ENCODE measurements around the gene ZGPAT. TPM values are rescaled to one million over a fixed set of nuclear protein-coding genes. Genes with fewer than 3 reads are reported as not detected.

ZGPAT gene
- total RNA-seq, 4 donors from 2014 or later, result 29.1 to 346 (median 76.5) TPM

- Histone ChIP-seq H3K4me3 (no peak overlapping the region), H3K27me3 (no peaks in the 10 kb centered on the region), H3K4me1 (no peaks in the 10 kb centered on the region), H3K9me3 (no peaks in the 10 kb centered on the region), H3K27ac (no peak overlapping the region), H3K36me3 (no peaks in the 10 kb centered on the region)
- 90% methylated on average over 49 of the region's 50 CpGs; no CpG with 5 or more reads in 1 of the 2 donors for WGBS, 2 donors (ENCODE audit: low coverage in 1 of 2)
- in situ Hi-C loops (cut with MboI; ENCODE audit: low pct_ligation_motif_present in 1 of 4, low pct_unique_long_range_greater_than_20kb in 1 of 4, low sequenced_read_pairs in 3 of 4) (no loop called here), intact Hi-C loops (cut with DNase I; ENCODE audit: low total_unique reads) (no loop called here)
- DNase-seq, result no peak
- TF ChIP-seq POLR2AphosphoS5 (IDR thresholded peaks at IDR 0.05) (no peak), POLR2A (IDR thresholded peaks at IDR 0.05) (no peak), CTCF (IDR thresholded peaks at IDR 0.05) (no peak), EP300 (IDR thresholded peaks at IDR 0.05; ENCODE audit: low read depth) (no peak)
Measured at GRCh38 chr20:63752411-63753101, 44.7 kb downstream of the ZGPAT start.

GRCh38 chr20:63753381-63753780, 45.5 kb downstream of the ZGPAT start:
- Histone ChIP-seq H3K4me3 (no peak overlapping the region), H3K27me3 (no peaks in the 10 kb centered on the region), H3K9me3 (no peaks in the 10 kb centered on the region), H3K27ac (no peak overlapping the region), H3K36me3 (no peaks in the 10 kb centered on the region), H3K4me1 (no peaks in the 10 kb centered on the region)
- DNase-seq, result no peak
- in situ Hi-C loops (cut with MboI; ENCODE audit: low pct_ligation_motif_present in 1 of 4, low pct_unique_long_range_greater_than_20kb in 1 of 4, low sequenced_read_pairs in 3 of 4), result no loop called here
- intact Hi-C loops (cut with DNase I; ENCODE audit: low total_unique reads), result no loop called here
- 86 to 100% methylated on average over 2 to 13 of the region's 13 CpGs for WGBS, 2 donors (ENCODE audit: low coverage in 1 of 2)
- no peak for TF ChIP-seq EP300 (IDR thresholded peaks at IDR 0.05; ENCODE audit: low read depth)
- no peak for TF ChIP-seq POLR2A (IDR thresholded peaks at IDR 0.05)
- no peak for TF ChIP-seq CTCF (IDR thresholded peaks at IDR 0.05)
- no peak for TF ChIP-seq POLR2AphosphoS5 (IDR thresholded peaks at IDR 0.05)

- 81 to 83% methylated on average over 6 to 16 of the region's 16 CpGs for WGBS, 2 donors (ENCODE audit: low coverage in 1 of 2)
- intact Hi-C loops (cut with DNase I; ENCODE audit: low total_unique reads) (no loop called here), in situ Hi-C loops (cut with MboI; ENCODE audit: low pct_ligation_motif_present in 1 of 4, low pct_unique_long_range_greater_than_20kb in 1 of 4, low sequenced_read_pairs in 3 of 4) (no loop called here)
- DNase-seq, result no peak
- H3K36me3 ChIP-seq, result no peaks in the 10 kb centered on the region
- no peaks in the 10 kb centered on the region for H3K27me3 ChIP-seq
- no peaks in the 10 kb centered on the region for H3K9me3 ChIP-seq
- no peak overlapping the region for H3K4me3 ChIP-seq
- H3K27ac ChIP-seq, result no peak overlapping the region
- TF ChIP-seq CTCF (IDR thresholded peaks at IDR 0.05), result no peak
- no peak for TF ChIP-seq EP300 (IDR thresholded peaks at IDR 0.05; ENCODE audit: low read depth)
- TF ChIP-seq POLR2A (IDR thresholded peaks at IDR 0.05), result no peak
- TF ChIP-seq POLR2AphosphoS5 (IDR thresholded peaks at IDR 0.05), result no peak
- H3K4me1 ChIP-seq, result no peaks in the 10 kb centered on the region
Measured at GRCh38 chr20:63754008-63754407, 46.2 kb downstream of the ZGPAT start.

GRCh38 chr20:63755933-63756647, 48.3 kb downstream of the ZGPAT start:
- no peak overlapping the region for H3K4me3 ChIP-seq
- in situ Hi-C loops (cut with MboI; ENCODE audit: low pct_ligation_motif_present in 1 of 4, low pct_unique_long_range_greater_than_20kb in 1 of 4, low sequenced_read_pairs in 3 of 4) (no loop called here), intact Hi-C loops (cut with DNase I; ENCODE audit: low total_unique reads) (no loop called here)
- H3K27ac ChIP-seq, result no peak overlapping the region
- no peak for DNase-seq
- no peaks in the 10 kb centered on the region for H3K36me3 ChIP-seq
- WGBS, 2 donors (ENCODE audit: low coverage in 1 of 2), result 82% methylated on average over 7 to 18 of the region's 18 CpGs
- no peaks in the 10 kb centered on the region for H3K4me1 ChIP-seq
- H3K27me3 ChIP-seq, result no peaks in the 10 kb centered on the region
- H3K9me3 ChIP-seq, result no peaks in the 10 kb centered on the region
- TF ChIP-seq CTCF (IDR thresholded peaks at IDR 0.05) (no peak), POLR2AphosphoS5 (IDR thresholded peaks at IDR 0.05) (no peak), POLR2A (IDR thresholded peaks at IDR 0.05) (no peak), EP300 (IDR thresholded peaks at IDR 0.05; ENCODE audit: low read depth) (no peak)

Measured in transverse colon (tissue), 4 donors.